Stomach (tissue), 9 donors: ENCODE data around the gene CALY. TPM values are rescaled to one million over a fixed set of nuclear protein-coding genes. Genes with fewer than 3 reads are reported as not detected.

Source experiments
- DNase-seq, 2 donors: peaks; one replicate each; pipeline versions ENCODE4 v3.0.0 to v3.0.0-alpha.2; 2013 to 2019
- H3K27ac ChIP-seq, 5 donors: fragments of 200-600 bp in 4 of 5; sonication (generic) in 4 of 5; one replicate each; pipeline ENCODE4 v1.5.1; 2013 to 2019; ENCODE audit warnings: mild to moderate bottlenecking in 1 of 5, moderate library complexity in 1 of 5
- H3K27me3 ChIP-seq, 3 donors: fragments of 200-600 bp; sonication (generic); one replicate each; pipeline ENCODE4 v1.5.1; 2017 to 2019; ENCODE audit warnings: mixed run types in 1 of 3
- H3K36me3 ChIP-seq, 4 donors: fragments of 200-600 bp; sonication (generic); 1 replicate in 3 of 4; 2 replicates in 1 of 4; pipeline ENCODE4 v1.5.1; 2016 to 2019
- H3K4me1 ChIP-seq, 4 donors: fragments of 200-600 bp; sonication (generic); one replicate each; pipeline ENCODE4 v1.5.1; 2016 to 2019
- H3K4me3 ChIP-seq, 4 donors: fragments of 200-600 bp; sonication (generic) in 3 of 4; one replicate each; pipeline ENCODE4 v1.5.1; 2016 to 2019; ENCODE audit warnings: mild to moderate bottlenecking in 1 of 4
- H3K9me3 ChIP-seq, 4 donors: fragments of 200-600 bp; sonication (generic); one replicate each; pipeline ENCODE4 v1.5.1; 2016 to 2019
- CTCF ChIP-seq, 7 experiments: fragments of 450-650 bp in 4 of 7; fragments of 200-600 bp in 3 of 7; sonication (generic) in 3 of 7; IDR thresholded peaks; one replicate each; pipeline ENCODE4 v1.5.1; 2016 to 2019; ENCODE audit warnings: antibody characterized with exemption in 7 of 7, control low read depth in 2 of 7, mild to moderate bottlenecking in 1 of 7
- EP300 ChIP-seq: sonication (generic); formaldehyde crosslinking; IDR thresholded peaks from one replicate; pipeline ENCODE4 v1.6.1; 2017; ENCODE audit warnings: antibody characterized with exemption
- POLR2A ChIP-seq, 4 donors: fragments of 450-650 bp; IDR thresholded peaks; one replicate each; pipeline ENCODE4 v1.6.1; 2016; ENCODE audit warnings: antibody characterized with exemption in 4 of 4, control low read depth in 2 of 4, mild to moderate bottlenecking in 1 of 4, moderate library complexity in 1 of 4
- POLR2AphosphoS5 ChIP-seq, 3 donors: sonication (generic); formaldehyde crosslinking; IDR thresholded peaks; one replicate each; pipeline ENCODE4 v1.6.1; 2016; ENCODE audit warnings: antibody characterized with exemption in 3 of 3
- WGBS, 5 donors: extraction: QIAGEN DNeasy Blood & Tissue Kit in 3 of 5; methylation state at CpG; one replicate each; pipeline versions ENCODE4 v1.1.5 to v1.1.7; 2013 to 2018; 5-methylcytosine and 5-hydroxymethylcytosine counted together
- intact Hi-C: fragments of 100-400 bp; cut with DNase I; formaldehyde crosslinking; loops from one replicate; pipeline ENCODE4 v1.15.1; 2023; ENCODE audit warnings: low total_unique reads
- polyA plus RNA-seq, 3 donors: library from polyadenylated mRNA; stranded (reverse); fragments of 200-250 nt; gene quantifications; one replicate each; pipeline ENCODE4 v1.2.3, GENCODE V29; 2013
- total RNA-seq, 5 donors: library from RNA; depleted of rRNA; stranded (reverse); fragments of >200 nt; gene quantifications; one replicate each; pipeline versions ENCODE4 v1.1.0 to v1.2.3, GENCODE V29; 2014 to 2016
- donor health status: healthy with polysubstance abuse.
- donor health status: Bipolar disorder and iron deficiency.
- donor health status: healthy.

CALY gene
- total and polyA plus RNA-seq, 8 donors = 0.44 to 2.6 (median 1.4) TPM; not detected in 4

- TF ChIP-seq POLR2A (IDR thresholded peaks at IDR 0.05) (no peak), CTCF (IDR thresholded peaks at IDR 0.05) (no peak), EP300 (no peak), POLR2AphosphoS5 (IDR thresholded peaks at IDR 0.05) (no peak)
- Histone ChIP-seq H3K36me3 (peaks cover 53 to 85% (median 79%) of the 10 kb centered on the region in 4 donors), H3K4me1 (peaks cover 7 to 22% (median 16%) of the 10 kb centered on the region in 4 donors), H3K27me3 (no peaks in the 10 kb centered on the region), H3K9me3 (no peaks in the 10 kb centered on the region), H3K4me3 (no peak overlapping the region), H3K27ac (peak overlapping the region in 2 of 5 donors; percentile 31 to 48)
- peak; percentile 38 to 59 for DNase-seq
- intact Hi-C loops = no loop called here
- WGBS, 5 donors = 54 to 71% (median 58%) methylated on average over 26 to 29 of the region's 29 CpGs
These were observed 28.1 kb upstream of the CALY start for GRCh38 chr10:133364645-133365431.

GRCh38 chr10:133362846-133363245 lies 26.1 kb upstream of the CALY start:
- no peaks in the 10 kb centered on the region for H3K27me3 ChIP-seq
- intact Hi-C loops = no loop called here
- H3K9me3 ChIP-seq = no peaks in the 10 kb centered on the region
- H3K27ac ChIP-seq = no peak overlapping the region
- H3K4me1 ChIP-seq = peaks cover 12 to 39% (median 27%) of the 10 kb centered on the region in 4 donors
- no peak for TF ChIP-seq EP300
- TF ChIP-seq POLR2AphosphoS5 (IDR thresholded peaks at IDR 0.05) = no peak
- TF ChIP-seq POLR2A (IDR thresholded peaks at IDR 0.05) = no peak
- no peak for TF ChIP-seq CTCF (IDR thresholded peaks at IDR 0.05)
- peaks cover 35 to 66% (median 59%) of the 10 kb centered on the region in 4 donors for H3K36me3 ChIP-seq
- WGBS, 5 donors = 88 to 95% (median 94%) methylated on average over 8 to 13 of the region's 13 CpGs
- no peak overlapping the region for H3K4me3 ChIP-seq
- DNase-seq = no peak

- Histone ChIP-seq H3K36me3 (peaks cover 35 to 56% (median 55%) of the 10 kb centered on the region in 4 donors), H3K27me3 (peaks cover 0 to 4% (median 0%) of the 10 kb centered on the region in 3 donors), H3K9me3 (no peaks in the 10 kb centered on the region), H3K4me3 (no peak overlapping the region), H3K27ac (no peak overlapping the region), H3K4me1 (peaks cover 17 to 49% (median 35%) of the 10 kb centered on the region in 4 donors)
- intact Hi-C loops = no loop called here
- 77 to 84% (median 82%) methylated on average over 18 of the region's 18 CpGs for WGBS, 5 donors
- no peak for TF ChIP-seq POLR2A (IDR thresholded peaks at IDR 0.05)
- TF ChIP-seq CTCF (IDR thresholded peaks at IDR 0.05) = no peak
- no peak for TF ChIP-seq EP300
- TF ChIP-seq POLR2AphosphoS5 (IDR thresholded peaks at IDR 0.05) = no peak
- DNase-seq = no peak
These were observed 25.2 kb upstream of the CALY start for GRCh38 chr10:133361773-133362441.

- WGBS, 5 donors = 90 to 96% (median 94%) methylated on average over 5 of the region's 5 CpGs
- TF ChIP-seq POLR2A (IDR thresholded peaks at IDR 0.05) = no peak
- no peak for TF ChIP-seq EP300
- TF ChIP-seq CTCF (IDR thresholded peaks at IDR 0.05) = no peak
- no peak for TF ChIP-seq POLR2AphosphoS5 (IDR thresholded peaks at IDR 0.05)
- H3K4me1 ChIP-seq = peaks cover 23 to 55% (median 42%) of the 10 kb centered on the region in 4 donors
- no peak overlapping the region for H3K27ac ChIP-seq
- intact Hi-C loops = no loop called here
- H3K27me3 ChIP-seq = peaks cover 0 to 11% (median 0%) of the 10 kb centered on the region in 3 donors
- peaks cover 30 to 49% (median 48%) of the 10 kb centered on the region in 4 donors for H3K36me3 ChIP-seq
- no peak for DNase-seq
- H3K4me3 ChIP-seq = no peak overlapping the region
- no peaks in the 10 kb centered on the region for H3K9me3 ChIP-seq
These were observed 24.5 kb upstream of the CALY start for GRCh38 chr10:133361227-133361626.
